Measurements from ENCODE around the gene TMEM74B. TPM values are rescaled to one million over a fixed set of nuclear protein-coding genes. Genes with fewer than 3 reads are reported as not detected.

TMEM74B gene
- total and polyA plus RNA-seq, 10 of the 15 experiments (the other 5 are each of a cell fraction or from before 2014, with no cell fraction given): 0.07 TPM; not detected in 9

GRCh38 chr20:1212023-1212422 is 27.2 kb upstream of the TMEM74B start:
- SMC1A ChIA-PET (ENCODE audit: uncharacterized antibody, unreplicated experiment): interaction anchor here (1.0 to 1.3 kb wide), 2 partner anchors 22 to 224 kb away, joined by 3 read pairs; no protein-coding TSS in a partner anchor
- Histone ChIP-seq H3K9ac (ENCODE audit: control insufficient read depth, insufficient read depth, low read length) (no peak overlapping the region), H3K27ac (ENCODE audit: control insufficient read depth, insufficient read depth) (no peak overlapping the region), H4K20me1 (ENCODE audit: control insufficient read depth, insufficient read depth) (no peaks in the 10 kb centered on the region), H2AFZ (ENCODE audit: control insufficient read depth, low read depth, low read length) (no peak overlapping the region), H3K36me3 (ENCODE audit: control insufficient read depth in 2 of 2, insufficient read depth in 2 of 2, low read length in 1 of 2) (no peaks in the 10 kb centered on the region), H3K27me3 (replicated peaks in 1 of 2; ENCODE audit: control insufficient read depth in 2 of 2, insufficient read depth in 2 of 2, low read length in 1 of 2) (peaks cover 0 to 4% of the 10 kb centered on the region in 2 experiments; a peak in 1 of 4 replicates), H3K9me3 (replicated peaks; ENCODE audit: control insufficient read depth, insufficient read depth, low read length) (no peaks in the 10 kb centered on the region), H3K4me1 (ENCODE audit: control insufficient read depth, insufficient read depth, low read length) (peaks cover 2% of the 10 kb centered on the region; the same call in 1 of the 2 replicates), H3K79me2 (ENCODE audit: control insufficient read depth, insufficient read depth, low read length) (no peaks in the 10 kb centered on the region), H3K4me3 (no peak overlapping the region), H3K4me2 (ENCODE audit: control insufficient read depth, insufficient read depth) (no peak overlapping the region)
- DNase-seq (ENCODE audit: low read depth, low spot score): no peak
- RAD21 ChIA-PET (ENCODE audit: unreplicated experiment): interaction anchor here (1.1 kb wide), 1 partner anchor 257 kb away, joined by 3 read pairs; no protein-coding TSS in a partner anchor
- no TSS peak for BruUV-seq (replicated peaks)
- intact Hi-C loops (cut with micrococcal nuclease; ENCODE audit: unreplicated experiment) (loop anchor here (2.0 kb wide), 1 partner anchor 103 kb away; no protein-coding TSS in a partner anchor), in situ Hi-C loops (cut with MboI) (loop anchor here (5.0 kb wide), 1 partner anchor 395 kb away; no protein-coding TSS in a partner anchor)
- no peak for FAIRE-seq
- TF ChIP-seq HCFC1 (IDR thresholded peaks at IDR 0.05; ENCODE audit: low read length) (no peak), BRCA1 (IDR thresholded peaks at IDR 0.05; ENCODE audit: low read depth, low read length) (no peak), EP300 (IDR thresholded peaks at IDR 0.05; ENCODE audit: borderline replicate concordance in 1 of 2, control insufficient read depth in 1 of 2, low read depth in 2 of 2, low read length in 2 of 2) (no peak), PKNOX1 (IDR thresholded peaks at IDR 0.05) (no peak), E2F4 (IDR thresholded peaks at IDR 0.05; ENCODE audit: low read depth, low read length) (no peak), NFXL1 (IDR thresholded peaks at IDR 0.05; ENCODE audit: borderline replicate concordance) (no peak), ZNF274 (IDR thresholded peaks at IDR 0.05; ENCODE audit: insufficient read depth, insufficient read length) (no peak)
- ATAC-seq: no peak
- CTCF ChIA-PET: interaction anchor here (1.3 to 1.9 kb wide), 4 partner anchors 12 to 248 kb away, joined by 3 to 4 read pairs (median 4); no protein-coding TSS in a partner anchor
- POLR2A ChIA-PET: no interaction called here

All from GM12878 (cell line).